Muscle of leg (tissue), 11 donors: ENCODE data around the gene EMD. TPM values are rescaled to one million over a fixed set of nuclear protein-coding genes. Genes with fewer than 3 reads are reported as not detected.
A peak's percentile ranks its signal among the peaks of the same experiment; 100 is the strongest.

Experiments
- DNase-seq: peaks from one replicate; pipeline ENCODE4 v3.0.0; 2013
- H3K27ac ChIP-seq: one replicate; pipeline ENCODE4 v1.5.1; 2013; ENCODE audit warnings: mild to moderate bottlenecking, low read length, control low read depth
- H3K27me3 ChIP-seq: one replicate; pipeline ENCODE4 v1.6.1; 2013; ENCODE audit warnings: low read length; ENCODE audit not compliant: control insufficient read depth, insufficient read depth
- H3K36me3 ChIP-seq: one replicate; pipeline ENCODE4 v1.6.1; 2013; ENCODE audit warnings: low read length; ENCODE audit not compliant: control insufficient read depth, insufficient read depth
- H3K4me1 ChIP-seq: one replicate; pipeline ENCODE4 v1.6.1; 2013; ENCODE audit warnings: low read length; ENCODE audit not compliant: control insufficient read depth, insufficient read depth
- H3K4me3 ChIP-seq: one replicate; pipeline ENCODE4 v1.5.1; 2013; ENCODE audit warnings: low read length, control low read depth
- H3K9me3 ChIP-seq: replicated peaks from 2 replicates; pipeline ENCODE4 v1.6.1; 2013; ENCODE audit warnings: low read depth, low read length; ENCODE audit not compliant: control insufficient read depth
- WGBS: methylation state at CpG from one replicate; pipeline ENCODE4 v1.1.5; 2013; ENCODE audit warnings: missing lambda C conversion rate; ENCODE audit not compliant: insufficient coverage; 5-methylcytosine and 5-hydroxymethylcytosine counted together
- polyA plus RNA-seq, 8 donors: library from polyadenylated mRNA; unstranded; fragments of 120-200 nt; gene quantifications; one replicate each; pipeline versions ENCODE4 v1.2.1 to v1.2.3, GENCODE V29; 2013; ENCODE audit warnings: inconsistent platforms in 1 of 8, low replicate concordance in 1 of 8; ENCODE audit not compliant: insufficient read length in 8 of 8, insufficient read depth in 1 of 8
- total RNA-seq: library from RNA; stranded (reverse); fragments of 120-200 nt; gene quantifications from one replicate; pipeline ENCODE4 v1.2.4, GENCODE V29; 2013

The EMD gene
- total and polyA plus RNA-seq, 9 donors, result 8.7 to 66.7 (median 54.8) TPM

- Histone ChIP-seq H3K4me3 (no peak overlapping the region), H3K27ac (no peak overlapping the region), H3K27me3 (no peaks in the 10 kb centered on the region), H3K36me3 (peaks cover 93% of the 10 kb centered on the region), H3K4me1 (peaks cover 16% of the 10 kb centered on the region), H3K9me3 (no peaks in the 10 kb centered on the region)
- 85% methylated on average over 25 of the region's 30 CpGs for WGBS
- no peak for DNase-seq
Measured at GRCh38 chrX:154362085-154362742, 16.9 kb upstream of the EMD start.

GRCh38 chrX:154363706-154364439, 15.2 kb upstream of the EMD start:
- peaks cover 33% of the 10 kb centered on the region for H3K4me1 ChIP-seq
- H3K27ac ChIP-seq, result no peak overlapping the region
- DNase-seq, result no peak
- no peak overlapping the region for H3K4me3 ChIP-seq
- H3K27me3 ChIP-seq, result no peaks in the 10 kb centered on the region
- 86% methylated on average over 18 of the region's 20 CpGs for WGBS
- peaks cover 91% of the 10 kb centered on the region for H3K36me3 ChIP-seq
- H3K9me3 ChIP-seq, result no peaks in the 10 kb centered on the region

GRCh38 chrX:154365052-154365600, 14.0 kb upstream of the EMD start:
- H3K36me3 ChIP-seq, result peaks cover 80% of the 10 kb centered on the region
- H3K4me1 ChIP-seq, result peaks cover 34% of the 10 kb centered on the region
- WGBS, result 87% methylated on average over 20 of the region's 20 CpGs
- no peaks in the 10 kb centered on the region for H3K27me3 ChIP-seq
- DNase-seq, result no peak
- no peak overlapping the region for H3K27ac ChIP-seq
- no peaks in the 10 kb centered on the region for H3K9me3 ChIP-seq
- H3K4me3 ChIP-seq, result no peak overlapping the region

- DNase-seq, result no peak
- WGBS, result 88% methylated on average over 31 of the region's 32 CpGs
- peaks cover 73% of the 10 kb centered on the region for H3K36me3 ChIP-seq
- H3K4me3 ChIP-seq, result no peak overlapping the region
- no peaks in the 10 kb centered on the region for H3K9me3 ChIP-seq
- no peaks in the 10 kb centered on the region for H3K27me3 ChIP-seq
- H3K27ac ChIP-seq, result peak overlapping the region; percentile 49
- peaks cover 34% of the 10 kb centered on the region for H3K4me1 ChIP-seq
Measured at GRCh38 chrX:154365997-154366665, 13.0 kb upstream of the EMD start.

- Histone ChIP-seq H3K36me3 (peaks cover 67% of the 10 kb centered on the region), H3K4me1 (peaks cover 34% of the 10 kb centered on the region), H3K9me3 (no peaks in the 10 kb centered on the region), H3K27me3 (no peaks in the 10 kb centered on the region), H3K27ac (peak overlapping the region; percentile 97), H3K4me3 (no peak overlapping the region)
- DNase-seq, result peak; percentile 62
- WGBS, result 83% methylated on average over 11 of the region's 11 CpGs
Measured at GRCh38 chrX:154366666-154367055, 12.4 kb upstream of the EMD start.

GRCh38 chrX:154367474-154368308, 11.4 kb upstream of the EMD start:
- Histone ChIP-seq H3K27ac (peak overlapping the region; percentile 97), H3K4me3 (no peak overlapping the region), H3K27me3 (no peaks in the 10 kb centered on the region), H3K9me3 (no peaks in the 10 kb centered on the region), H3K4me1 (peaks cover 42% of the 10 kb centered on the region), H3K36me3 (peaks cover 57% of the 10 kb centered on the region)
- no peak for DNase-seq
- 88% methylated on average over 26 of the region's 31 CpGs for WGBS

GRCh38 chrX:154368630-154369448, 10.3 kb upstream of the EMD start:
- DNase-seq, result peak; percentile 81
- Histone ChIP-seq H3K36me3 (peaks cover 47% of the 10 kb centered on the region), H3K4me3 (peak overlapping the region; percentile 66), H3K27me3 (no peaks in the 10 kb centered on the region), H3K4me1 (peaks cover 53% of the 10 kb centered on the region), H3K27ac (peak overlapping the region; percentile 97), H3K9me3 (no peaks in the 10 kb centered on the region)
- 47% methylated on average over 7 of the region's 16 CpGs for WGBS

- WGBS, result 9% methylated on average over 7 of the region's 13 CpGs
- DNase-seq, result peak; percentile 97
- Histone ChIP-seq H3K4me1 (peaks cover 57% of the 10 kb centered on the region), H3K36me3 (peaks cover 40% of the 10 kb centered on the region), H3K9me3 (no peaks in the 10 kb centered on the region), H3K27me3 (no peaks in the 10 kb centered on the region), H3K27ac (peak overlapping the region; percentile 97), H3K4me3 (peak overlapping the region; percentile 80)
Measured at GRCh38 chrX:154369449-154370299, 9.4 kb upstream of the EMD start.
